ENCODE measurements around the gene MAPK10. TPM values are rescaled to one million over a fixed set of nuclear protein-coding genes. Genes with fewer than 3 reads are reported as not detected.

The MAPK10 gene
- polyA plus RNA-seq, 3 donors = 0.36 TPM; not detected in 2

DNA sequence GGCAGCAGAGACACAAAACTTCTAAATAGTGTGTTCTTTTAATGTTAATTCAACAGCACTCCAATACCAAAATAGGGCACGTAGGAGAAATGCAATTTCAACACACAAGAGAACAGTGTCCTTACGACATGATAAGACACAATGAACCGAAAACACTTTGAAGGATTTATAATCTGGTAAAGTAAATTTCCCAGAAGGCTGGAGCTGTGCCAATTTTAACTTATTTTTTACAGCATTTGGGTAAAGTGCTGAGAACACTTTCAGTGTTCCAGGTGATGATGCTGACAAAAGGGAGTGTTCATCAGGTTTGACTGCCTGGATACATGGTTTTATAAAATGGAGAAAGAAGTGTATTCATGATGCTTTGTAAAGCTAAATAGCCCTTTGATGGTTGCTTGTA, 76.5 kb downstream of the MAPK10 start:
- Histone ChIP-seq H3K36me3 (replicated peaks in 1 of 2; ENCODE audit: control insufficient read depth in 1 of 2, insufficient read depth in 2 of 2, low read length in 2 of 2) (no peaks in the 10 kb centered on the region), H3K9ac (ENCODE audit: insufficient read depth, low read length, poor library complexity, severe bottlenecking) (no peak overlapping the region), H3K9me3 (replicated peaks in 1 of 2; ENCODE audit: control insufficient read depth in 1 of 2, insufficient read depth in 1 of 2, low read length in 2 of 2) (no peaks in the 10 kb centered on the region), H4K20me1 (ENCODE audit: insufficient read depth, low read length) (no peaks in the 10 kb centered on the region), H3K4me2 (replicated peaks; ENCODE audit: extremely low read depth, low read length, poor library complexity, severe bottlenecking) (no peak overlapping the region), H2AFZ (ENCODE audit: insufficient read depth, low read depth, low read length, poor library complexity, severe bottlenecking) (no peak overlapping the region), H3K4me3 (replicated peaks in 1 of 3; ENCODE audit: low read depth in 2 of 3, low read length in 3 of 3) (no peak overlapping the region), H3K27ac (ENCODE audit: low read depth in 1 of 2, low read length in 2 of 2) (no peak overlapping the region), H3K27me3 (ENCODE audit: control insufficient read depth in 2 of 2, insufficient read depth in 2 of 2, low read length in 2 of 2) (no peaks in the 10 kb centered on the region), H3K4me1 (ENCODE audit: control insufficient read depth in 1 of 2, insufficient read depth in 2 of 2, low read length in 2 of 2) (no peaks in the 10 kb centered on the region), H3K79me2 (ENCODE audit: insufficient read depth, low read length) (no peaks in the 10 kb centered on the region)
- H3K27me3 Mint-ChIP-seq (ENCODE audit: low read depth in 3 of 3) = no peaks in the 10 kb centered on the region
- no peaks in the 10 kb centered on the region for H3K4me1 Mint-ChIP-seq
- WGBS (ENCODE audit: insufficient coverage) = no CpG with 5 or more reads among the region's 3 CpGs
- H3K9me3 Mint-ChIP-seq = peaks cover 0 to 3% (median 0%) of the 10 kb centered on the region in 7 donors
- H3K36me3 Mint-ChIP-seq = no peaks in the 10 kb centered on the region
- H3K4me3 Mint-ChIP-seq = no peak overlapping the region
- intact Hi-C loops (cut with micrococcal nuclease) = no loop called here
- no peak overlapping the region for H3K27ac Mint-ChIP-seq
- DNase-seq = no peak
- TF ChIP-seq, protein P1, sequence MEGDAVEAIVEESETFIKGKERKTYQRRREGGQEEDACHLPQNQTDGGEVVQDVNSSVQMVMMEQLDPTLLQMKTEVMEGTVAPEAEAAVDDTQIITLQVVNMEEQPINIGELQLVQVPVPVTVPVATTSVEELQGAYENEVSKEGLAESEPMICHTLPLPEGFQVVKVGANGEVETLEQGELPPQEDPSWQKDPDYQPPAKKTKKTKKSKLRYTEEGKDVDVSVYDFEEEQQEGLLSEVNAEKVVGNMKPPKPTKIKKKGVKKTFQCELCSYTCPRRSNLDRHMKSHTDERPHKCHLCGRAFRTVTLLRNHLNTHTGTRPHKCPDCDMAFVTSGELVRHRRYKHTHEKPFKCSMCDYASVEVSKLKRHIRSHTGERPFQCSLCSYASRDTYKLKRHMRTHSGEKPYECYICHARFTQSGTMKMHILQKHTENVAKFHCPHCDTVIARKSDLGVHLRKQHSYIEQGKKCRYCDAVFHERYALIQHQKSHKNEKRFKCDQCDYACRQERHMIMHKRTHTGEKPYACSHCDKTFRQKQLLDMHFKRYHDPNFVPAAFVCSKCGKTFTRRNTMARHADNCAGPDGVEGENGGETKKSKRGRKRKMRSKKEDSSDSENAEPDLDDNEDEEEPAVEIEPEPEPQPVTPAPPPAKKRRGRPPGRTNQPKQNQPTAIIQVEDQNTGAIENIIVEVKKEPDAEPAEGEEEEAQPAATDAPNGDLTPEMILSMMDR (IDR thresholded peaks at IDR 0.05) = no peak

DNA sequence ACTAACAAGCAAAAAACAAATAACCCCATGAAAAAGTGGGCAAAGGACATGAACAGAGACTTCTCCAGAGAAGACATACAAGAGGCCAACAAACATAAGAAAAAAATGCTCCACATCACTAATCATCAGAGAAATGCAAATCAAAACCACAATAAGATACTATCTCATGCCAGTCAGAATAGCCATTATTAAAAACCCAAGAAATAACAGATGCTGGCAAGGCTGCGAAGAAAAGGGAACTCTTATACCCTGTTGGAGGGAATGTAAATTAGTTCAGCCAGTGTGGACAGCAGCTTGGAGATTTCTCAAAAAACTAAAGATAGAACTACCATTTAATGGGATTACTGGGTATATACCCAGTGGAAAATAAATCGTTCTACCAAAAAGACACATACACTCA, 79.6 kb downstream of the MAPK10 start:
- Mint-ChIP-seq H3K9me3 (peaks cover 0 to 3% (median under 1%) of the 10 kb centered on the region in 7 donors), H3K36me3 (no peaks in the 10 kb centered on the region), H3K4me1 (no peaks in the 10 kb centered on the region), H3K27me3 (ENCODE audit: low read depth in 3 of 3) (no peaks in the 10 kb centered on the region), H3K4me3 (no peak overlapping the region), H3K27ac (no peak overlapping the region)
- H3K4me1 ChIP-seq (ENCODE audit: control insufficient read depth in 1 of 2, insufficient read depth in 2 of 2, low read length in 2 of 2) = no peaks in the 10 kb centered on the region
- no CpG with 5 or more reads among the region's 2 CpGs for WGBS (ENCODE audit: insufficient coverage)
- no peak for DNase-seq
- H3K9me3 ChIP-seq (replicated peaks in 1 of 2; ENCODE audit: control insufficient read depth in 1 of 2, insufficient read depth in 1 of 2, low read length in 2 of 2) = no peaks in the 10 kb centered on the region
- no peaks in the 10 kb centered on the region for H3K36me3 ChIP-seq (replicated peaks in 1 of 2; ENCODE audit: control insufficient read depth in 1 of 2, insufficient read depth in 2 of 2, low read length in 2 of 2)
- no peak overlapping the region for H2AFZ ChIP-seq (ENCODE audit: insufficient read depth, low read depth, low read length, poor library complexity, severe bottlenecking)
- no peaks in the 10 kb centered on the region for H3K27me3 ChIP-seq (ENCODE audit: control insufficient read depth in 2 of 2, insufficient read depth in 2 of 2, low read length in 2 of 2)
- H3K79me2 ChIP-seq (ENCODE audit: insufficient read depth, low read length) = no peaks in the 10 kb centered on the region
- H3K27ac ChIP-seq (ENCODE audit: low read depth in 1 of 2, low read length in 2 of 2) = no peak overlapping the region
- H4K20me1 ChIP-seq (ENCODE audit: insufficient read depth, low read length) = no peaks in the 10 kb centered on the region
- intact Hi-C loops (cut with micrococcal nuclease) = no loop called here
- H3K9ac ChIP-seq (ENCODE audit: insufficient read depth, low read length, poor library complexity, severe bottlenecking) = no peak overlapping the region
- no peak overlapping the region for H3K4me2 ChIP-seq (replicated peaks; ENCODE audit: extremely low read depth, low read length, poor library complexity, severe bottlenecking)
- TF ChIP-seq, protein P1 (IDR thresholded peaks at IDR 0.05) = no peak
- no peak overlapping the region for H3K4me3 ChIP-seq (replicated peaks in 1 of 3; ENCODE audit: low read depth in 2 of 3, low read length in 3 of 3)
